Measurements from ENCODE around the gene KCNJ9. TPM values are rescaled to one million over a fixed set of nuclear protein-coding genes. Genes with fewer than 3 reads are reported as not detected.

KCNJ9 gene
- total and polyA plus RNA-seq, 2 experiments from 2014 or later: 0.24 to 0.34 TPM

- peak; percentile 52 to 66 for TF ChIP-seq CTCF (conservative IDR thresholded peaks at IDR 0.05; ENCODE audit: low read depth in 2 of 2)
- TF ChIP-seq POLR2AphosphoS5 (IDR thresholded peaks at IDR 0.05; ENCODE audit: low read depth): no peak
Observed at GRCh38 chr1:160058087-160058486, 23.3 kb upstream of the KCNJ9 start (continued).

- Mint-ChIP-seq H3K9me3 (no peaks in the 10 kb centered on the region), H3K4me1 (peaks cover 17% of the 10 kb centered on the region; the same call in 2 of the 3 replicates), H3K27ac (no peak overlapping the region), H3K27me3 (ENCODE audit: insufficient read depth, low read depth, poor library complexity) (peaks cover 4% of the 10 kb centered on the region), H3K4me3 (no peak overlapping the region), H3K36me3 (ENCODE audit: low read depth) (no peaks in the 10 kb centered on the region)
- peak overlapping the region; percentile 60; the same call in 1 of the 2 replicates for H3K4me2 ChIP-seq
- H4K20me1 ChIP-seq (replicated peaks; ENCODE audit: insufficient read depth): no peaks in the 10 kb centered on the region
- TF ChIP-seq EZH2 (IDR thresholded peaks at IDR 0.05; ENCODE audit: low read depth, unreplicated experiment): no peak
- TF ChIP-seq CTCF (conservative IDR thresholded peaks at IDR 0.05; ENCODE audit: low read depth in 2 of 2): peak in 1 of 2 experiments; percentile 66; a peak in 2 of 4 replicates
- H3K27ac ChIP-seq (ENCODE audit: low read depth): no peak overlapping the region
- H2AFZ ChIP-seq: no peak overlapping the region
- peak; percentile 77 for DNase-seq (ENCODE audit: low spot score)
- H3K27me3 ChIP-seq (ENCODE audit: insufficient read depth): no peaks in the 10 kb centered on the region
- H3K79me2 ChIP-seq (replicated peaks; ENCODE audit: insufficient read depth): no peaks in the 10 kb centered on the region
- ATAC-seq: peak; percentile 73
- H3K9me2 ChIP-seq (ENCODE audit: insufficient read depth): no peaks in the 10 kb centered on the region
- peaks cover 12% of the 10 kb centered on the region for H3K4me1 ChIP-seq (ENCODE audit: insufficient read depth)
- no peak overlapping the region for H3K4me3 ChIP-seq
- no peaks in the 10 kb centered on the region for H3K36me3 ChIP-seq (ENCODE audit: insufficient read depth)
- no peaks in the 10 kb centered on the region for H3F3A ChIP-seq (replicated peaks; ENCODE audit: low read depth)
Observed at GRCh38 chr1:160061369-160062229, 19.7 kb upstream of the KCNJ9 start.

GRCh38 chr1:160062230-160062532 lies 19.2 kb upstream of the KCNJ9 start:
- H3K36me3 Mint-ChIP-seq (ENCODE audit: low read depth): no peaks in the 10 kb centered on the region
- H3K4me1 Mint-ChIP-seq: peaks cover 21% of the 10 kb centered on the region; the same call in 2 of the 3 replicates
- H3K4me2 ChIP-seq: peak overlapping the region; percentile 60; the same call in 1 of the 2 replicates
- no peaks in the 10 kb centered on the region for H3K9me2 ChIP-seq (ENCODE audit: insufficient read depth)
- ATAC-seq (peak; percentile 71), DNase-seq (ENCODE audit: low spot score) (no peak)
- H3K27me3 ChIP-seq (ENCODE audit: insufficient read depth): no peaks in the 10 kb centered on the region
- H3K27ac ChIP-seq (ENCODE audit: low read depth): no peak overlapping the region
- H3K27me3 Mint-ChIP-seq (ENCODE audit: insufficient read depth, low read depth, poor library complexity): peaks cover 4% of the 10 kb centered on the region
- no peaks in the 10 kb centered on the region; the same call in 2 of the 3 replicates for H3K9me3 Mint-ChIP-seq
- no peaks in the 10 kb centered on the region for H4K20me1 ChIP-seq (replicated peaks; ENCODE audit: insufficient read depth)
- H3K27ac Mint-ChIP-seq: no peak overlapping the region
- H2AFZ ChIP-seq: peak overlapping the region; percentile 72
- no peaks in the 10 kb centered on the region for H3K36me3 ChIP-seq (ENCODE audit: insufficient read depth)
- H3K4me3 ChIP-seq: no peak overlapping the region
- peaks cover 18% of the 10 kb centered on the region for H3K4me1 ChIP-seq (ENCODE audit: insufficient read depth)
- no peak for TF ChIP-seq JUNB (IDR thresholded peaks at IDR 0.05; ENCODE audit: unreplicated experiment)
- no peak for TF ChIP-seq CREB1 (CRISPR knock-in tag; IDR thresholded peaks at IDR 0.05; ENCODE audit: low read depth)
- TF ChIP-seq CTCF (conservative IDR thresholded peaks at IDR 0.05; ENCODE audit: low read depth in 2 of 2): no peak
- no peak for TF ChIP-seq ZNF331 (CRISPR knock-in tag; IDR thresholded peaks at IDR 0.05; ENCODE audit: low read depth)
- TF ChIP-seq ETS1 (IDR thresholded peaks at IDR 0.05): no peak
- no peak for TF ChIP-seq EZH2 (IDR thresholded peaks at IDR 0.05; ENCODE audit: low read depth, unreplicated experiment)
- no peaks in the 10 kb centered on the region for H3F3A ChIP-seq (replicated peaks; ENCODE audit: low read depth)
- H3K79me2 ChIP-seq (replicated peaks; ENCODE audit: insufficient read depth): no peaks in the 10 kb centered on the region
- H3K4me3 Mint-ChIP-seq: no peak overlapping the region
